Sciatic nerve (tissue), 2 donors: ENCODE data around the gene RPL5. TPM values are rescaled to one million over a fixed set of nuclear protein-coding genes. Genes with fewer than 3 reads are reported as not detected.
A peak's percentile ranks its signal among the peaks of the same experiment; 100 is the strongest.

ENCODE experiments used
- ATAC-seq: fragments of 200-7000 bp; cut with Tn5 transposase; one replicate; pipeline ENCODE4 v1.9.1; 2020; ENCODE audit warnings: mild to moderate bottlenecking, moderate library complexity
- DNase-seq: peaks from one replicate; pipeline ENCODE4 v3.0.0-alpha.2; 2020; ENCODE audit warnings: low spot score
- intact Hi-C: fragments of 100-400 bp; cut with DNase I; formaldehyde crosslinking; loops from one replicate; pipeline ENCODE4 v1.14.2; 2022
- total RNA-seq: library from RNA; stranded (reverse); fragmentation: NEBNext Ultra II Directional; extraction: Animal tissue kit (Norgen Biotek cat#: 25700); gene quantifications from one replicate; pipeline ENCODE4 v1.2.1, GENCODE V29; 2021
- donor health status: DM: no; HTN: no; CAD: no.
- donor health status: DM: no; HTN: no; CAD: no.

RPL5 gene
- total RNA-seq, 1 donor from 2014 or later = 780 TPM

DNA sequence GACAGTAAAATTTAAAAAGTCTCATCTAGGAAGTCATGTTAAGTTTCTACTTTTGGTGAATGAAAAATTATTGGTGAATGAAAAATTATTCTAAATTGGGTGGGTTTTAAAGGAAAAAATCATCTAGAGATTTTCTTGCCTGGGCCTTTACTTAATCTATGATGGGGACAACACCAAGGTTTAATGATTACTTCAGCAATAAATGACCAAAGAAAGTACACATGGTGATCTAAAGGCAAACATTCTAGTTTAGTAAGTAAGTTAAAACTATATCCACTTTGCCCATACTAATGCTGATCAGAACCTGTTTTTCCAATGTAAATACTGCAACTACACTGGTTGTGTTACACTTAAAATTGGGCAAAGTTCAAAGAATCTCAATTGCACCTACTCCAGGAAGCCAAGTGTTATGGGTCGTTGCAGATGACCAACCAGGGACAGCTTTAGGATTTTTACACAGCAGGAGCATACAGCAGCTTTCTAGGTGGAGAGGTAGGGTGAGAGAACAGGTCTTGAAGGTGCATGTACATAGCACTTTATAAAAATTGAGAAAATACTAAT lies 14.6 kb upstream of the RPL5 start:
- intact Hi-C loops = no loop called here
- no peak for ATAC-seq
- DNase-seq = no peak

DNA sequence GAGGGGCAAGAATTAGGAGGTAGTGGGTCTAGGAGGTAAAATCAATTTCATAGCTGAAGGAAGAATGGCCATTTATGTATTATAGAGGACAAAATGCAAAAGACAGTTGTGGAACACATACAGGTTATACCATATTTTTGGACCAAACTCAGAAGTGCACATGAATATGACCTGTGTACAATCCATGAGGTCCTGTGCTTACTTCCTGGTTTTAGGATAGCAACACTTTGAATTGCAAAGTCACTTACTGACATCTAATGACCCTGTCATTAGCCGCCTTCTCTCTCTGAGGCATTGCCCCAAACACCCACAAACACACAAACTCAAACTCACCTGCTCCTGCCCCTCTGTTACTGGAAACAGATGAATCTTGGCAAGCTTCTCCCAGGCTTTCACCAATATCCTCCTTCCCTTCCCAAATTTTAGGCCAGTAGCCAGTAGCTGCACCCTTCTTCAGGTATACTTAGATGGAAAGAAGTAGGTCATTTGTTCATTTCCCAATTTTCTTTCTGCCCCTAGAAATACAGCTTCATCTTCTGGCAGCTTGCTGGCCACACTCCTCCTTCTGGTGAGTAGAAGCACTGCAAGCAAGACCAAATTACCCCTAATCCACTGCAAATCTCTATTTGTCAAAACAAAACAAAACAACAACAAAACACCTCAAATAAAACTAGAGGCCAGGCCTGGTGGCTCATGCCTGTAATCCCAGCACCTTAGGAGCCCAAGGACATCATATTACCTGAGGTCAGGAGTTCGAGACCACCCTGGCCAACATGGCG lies 13.7 kb upstream of the RPL5 start:
- intact Hi-C loops = no loop called here
- ATAC-seq = no peak

DNA sequence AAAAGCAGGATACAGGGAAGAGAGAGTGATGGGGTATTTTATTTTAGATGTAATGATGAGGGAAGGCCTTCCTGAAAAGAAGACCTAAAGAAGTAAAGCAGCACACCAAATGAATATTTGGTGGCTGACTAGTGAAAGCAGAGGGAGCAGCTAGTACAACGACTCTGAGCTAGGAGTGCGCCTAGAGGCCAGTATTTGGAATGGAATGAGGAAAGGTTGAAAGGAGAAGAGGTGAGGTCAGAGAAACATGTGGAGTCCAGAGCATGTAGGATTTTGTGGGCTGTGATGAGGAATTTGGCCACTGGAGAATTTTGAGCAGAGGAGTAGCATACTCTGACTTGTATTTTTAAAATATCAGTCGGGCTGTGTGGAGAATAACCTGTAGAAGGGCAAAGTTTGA lies 11.8 kb upstream of the RPL5 start:
- DNase-seq = no peak
- intact Hi-C loops = no loop called here
- ATAC-seq = no peak

More for the DNA sequence above, 13.7 kb upstream of the RPL5 start:
- DNase-seq = no peak

DNA sequence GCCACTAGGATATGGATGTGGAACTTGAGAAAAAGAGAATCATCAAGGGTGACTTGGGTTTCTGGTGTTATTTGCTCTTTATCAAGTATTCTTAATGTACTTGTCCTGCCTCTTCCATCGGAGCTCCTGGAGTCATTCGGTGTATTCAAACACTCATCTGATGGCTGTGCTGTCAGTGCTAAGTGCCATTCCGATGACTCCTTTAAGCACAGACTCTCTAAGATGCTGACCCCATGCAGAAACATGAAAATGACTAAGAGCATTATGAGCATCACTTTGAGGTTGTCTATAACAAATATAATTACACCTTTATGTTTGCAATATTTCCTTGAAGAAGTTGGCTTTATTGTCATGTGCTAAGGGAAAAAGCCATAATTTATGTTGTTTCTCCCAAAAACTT lies 11.3 kb upstream of the RPL5 start:
- no peak for DNase-seq
- ATAC-seq = no peak
- intact Hi-C loops = no loop called here

DNA sequence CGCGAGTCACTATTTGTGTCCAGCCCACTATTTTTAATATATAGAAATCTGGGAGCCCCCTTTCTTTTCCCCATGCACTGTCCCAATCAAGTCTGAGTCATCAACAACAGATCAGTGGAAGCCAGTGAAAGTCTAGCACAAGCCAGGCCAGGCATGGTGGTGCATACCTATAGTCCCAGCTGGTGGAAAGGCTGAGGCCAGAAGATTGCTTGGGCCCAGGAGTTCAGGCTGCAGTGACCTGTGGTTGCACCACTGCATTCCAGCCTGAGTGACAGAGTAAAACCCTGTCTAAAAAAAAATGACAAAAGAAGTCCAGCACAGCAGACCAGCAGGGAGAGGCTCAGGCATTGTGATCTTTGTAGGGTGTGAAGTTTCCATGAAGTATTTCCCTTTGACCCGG lies 9.0 kb upstream of the RPL5 start:
- ATAC-seq (no peak), DNase-seq (no peak)
- intact Hi-C loops = no loop called here

DNA sequence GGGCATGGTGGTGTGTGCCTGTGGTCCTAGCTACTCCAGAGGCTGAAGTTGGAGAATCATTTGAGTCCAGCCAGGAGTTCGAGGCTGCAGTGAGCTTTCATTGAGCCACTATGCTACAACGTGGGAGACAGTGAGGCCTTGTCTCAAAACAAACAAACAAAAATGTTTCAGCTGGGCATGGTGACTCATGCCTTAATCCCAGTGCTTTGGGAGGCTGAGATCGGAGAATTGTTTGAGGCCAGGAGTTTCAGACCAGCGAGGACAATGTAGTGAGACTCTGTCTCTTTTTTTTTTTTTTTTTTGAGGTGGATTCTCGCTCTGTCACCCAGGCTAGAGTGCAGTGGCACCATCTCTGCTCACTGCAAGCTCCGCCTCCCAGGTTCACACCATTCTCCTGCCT lies 5.0 kb upstream of the RPL5 start:
- DNase-seq (no peak), ATAC-seq (no peak)
- intact Hi-C loops = no loop called here

DNA sequence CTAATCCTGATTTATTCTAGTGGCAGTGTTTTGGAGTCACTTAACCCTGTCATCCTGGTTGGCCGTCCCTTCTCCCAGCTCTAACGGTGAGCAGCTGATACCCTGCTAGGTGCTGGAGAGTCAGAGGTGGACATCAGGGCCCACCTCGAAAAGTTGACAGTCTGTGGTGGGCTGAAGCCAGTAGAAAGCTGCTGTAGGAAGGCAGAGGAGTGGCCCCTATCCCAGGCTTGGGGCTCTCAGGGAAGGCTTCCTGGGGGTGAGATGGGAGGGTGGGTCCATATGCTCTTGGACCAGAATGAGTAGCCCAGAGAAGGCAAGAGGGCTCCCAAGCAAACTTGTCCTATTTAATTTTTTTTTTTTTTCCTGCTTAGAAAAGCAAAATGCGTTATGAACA lies 475 bp upstream of the RPL5 start:
- no peak for DNase-seq
- intact Hi-C loops = no loop called here
- ATAC-seq = peak; percentile 3

DNA sequence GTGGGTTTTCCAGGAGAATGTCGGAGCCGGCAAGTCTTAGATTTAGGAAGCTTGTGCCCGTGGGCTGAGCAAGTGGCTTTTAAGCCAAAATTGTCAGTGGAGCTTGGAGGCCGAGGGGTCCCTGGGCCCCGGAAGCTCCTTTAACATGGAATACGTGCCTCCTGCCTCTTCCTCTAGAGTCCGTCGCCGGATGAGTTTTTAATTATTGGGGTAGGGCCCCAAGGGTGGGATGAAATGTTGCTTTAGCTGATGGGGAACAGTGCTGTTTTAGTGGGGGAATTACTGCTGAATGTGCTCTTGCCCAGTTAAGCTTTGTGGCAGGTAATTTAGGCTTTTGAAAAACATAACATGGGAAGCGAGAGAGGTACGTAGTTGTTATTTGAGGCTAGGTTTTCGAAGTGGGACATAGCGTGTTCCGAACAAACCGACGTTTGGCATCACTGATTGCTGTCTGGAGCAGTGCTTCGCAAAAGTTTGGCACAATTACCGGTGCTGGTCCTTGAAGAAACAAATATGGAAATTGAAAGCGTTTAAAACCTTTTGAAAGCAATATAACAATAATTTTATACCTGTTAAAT lies 786 bp downstream of the RPL5 start:
- DNase-seq = no peak
- intact Hi-C loops = no loop called here
- ATAC-seq = peak; percentile 4

DNA sequence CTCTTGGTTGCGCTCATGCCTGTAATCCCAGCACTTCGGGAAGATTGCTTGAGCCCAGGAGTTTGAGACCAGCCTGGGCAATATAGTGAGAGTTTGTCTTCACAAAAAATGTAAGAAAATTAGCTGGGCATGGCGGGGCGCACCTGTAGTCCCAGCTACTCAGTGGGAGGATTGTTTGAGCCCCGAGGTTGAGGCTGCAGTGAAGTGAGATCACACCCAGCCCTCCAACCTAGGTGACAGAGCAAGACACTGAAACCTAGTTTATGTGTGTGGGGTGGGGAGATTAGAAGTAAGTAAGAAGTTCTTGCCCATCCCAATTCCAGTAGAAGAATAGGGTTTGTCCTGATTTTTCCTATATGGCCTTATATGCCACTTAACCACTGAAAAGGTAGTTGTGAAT lies 2.0 kb downstream of the RPL5 start:
- intact Hi-C loops = no loop called here
- ATAC-seq (no peak), DNase-seq (no peak)

DNA sequence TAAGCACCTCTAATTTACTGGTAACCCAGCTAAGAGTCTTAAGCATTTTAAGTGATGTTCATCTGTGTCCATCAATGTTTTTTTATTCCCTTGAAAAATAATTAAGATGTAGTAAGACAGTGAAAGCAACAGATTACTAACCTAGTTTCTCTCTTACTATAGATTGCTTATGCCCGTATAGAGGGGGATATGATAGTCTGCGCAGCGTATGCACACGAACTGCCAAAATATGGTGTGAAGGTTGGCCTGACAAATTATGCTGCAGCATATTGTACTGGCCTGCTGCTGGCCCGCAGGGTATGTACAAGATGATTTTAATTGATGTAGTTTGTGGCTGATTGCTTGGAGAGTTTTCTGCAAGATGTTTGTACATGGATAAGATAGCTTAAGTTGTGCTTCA lies 2.8 kb downstream of the RPL5 start:
- no peak for ATAC-seq
- intact Hi-C loops = no loop called here
- DNase-seq = no peak

DNA sequence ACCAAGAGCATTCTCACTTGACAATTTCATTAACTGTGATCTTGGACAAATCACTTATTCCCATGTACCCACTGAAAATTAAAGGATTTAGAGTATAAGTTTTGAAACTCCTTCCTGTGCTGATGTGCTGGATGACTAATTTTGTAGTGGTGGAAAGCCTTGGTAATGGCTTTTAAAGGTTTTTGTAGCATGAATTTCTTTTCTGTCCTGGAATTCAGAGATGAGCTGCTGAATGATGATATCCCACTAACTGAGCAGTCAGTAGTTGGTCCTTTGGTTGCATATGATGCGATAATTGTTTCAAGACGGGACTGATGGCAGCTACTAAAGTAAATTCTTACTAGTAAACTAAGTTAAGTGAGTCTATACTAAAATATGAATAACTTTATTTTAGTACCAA lies 5.2 kb downstream of the RPL5 start:
- intact Hi-C loops = no loop called here
- ATAC-seq = no peak
- no peak for DNase-seq

DNA sequence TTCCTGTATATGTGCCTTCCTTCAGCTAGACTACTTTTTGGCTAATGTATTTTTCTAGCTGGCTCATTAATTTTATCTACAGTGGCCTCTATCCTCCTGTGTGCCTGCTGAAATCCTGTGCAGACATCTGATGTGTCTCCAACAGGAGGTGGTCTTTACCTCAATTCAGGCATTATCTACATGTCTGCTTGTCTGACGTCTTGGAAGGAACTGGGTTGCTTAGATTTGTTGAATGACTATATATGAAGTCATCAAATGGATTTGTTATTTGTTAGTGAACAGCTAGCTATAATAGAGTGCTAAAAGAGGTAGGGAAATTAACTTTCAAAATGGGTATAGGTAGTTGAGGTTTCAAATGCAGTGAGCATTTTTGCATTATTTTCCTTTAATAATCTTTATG lies 6.7 kb downstream of the RPL5 start:
- ATAC-seq = no peak
- intact Hi-C loops = no loop called here
- no peak for DNase-seq

DNA sequence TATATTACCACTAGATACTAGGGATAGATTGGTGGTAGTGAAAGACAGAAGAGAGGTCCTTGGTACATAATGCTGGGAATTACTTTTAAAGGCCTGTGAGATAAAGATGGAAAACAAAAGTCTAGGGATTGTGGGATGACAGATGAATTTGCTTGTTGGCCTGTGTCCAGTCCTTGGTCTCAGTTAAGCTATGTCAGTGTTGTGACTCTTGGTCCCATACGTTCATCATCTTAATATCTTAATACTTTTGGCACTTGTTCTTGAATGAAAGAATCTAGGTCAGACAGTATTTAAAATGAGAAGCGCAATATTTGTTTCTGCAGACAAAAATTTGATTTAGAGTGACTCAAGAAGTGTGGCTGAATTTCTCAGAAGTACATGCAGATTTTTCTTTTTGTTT lies 7.6 kb downstream of the RPL5 start:
- no peak for ATAC-seq
- intact Hi-C loops = no loop called here

DNA sequence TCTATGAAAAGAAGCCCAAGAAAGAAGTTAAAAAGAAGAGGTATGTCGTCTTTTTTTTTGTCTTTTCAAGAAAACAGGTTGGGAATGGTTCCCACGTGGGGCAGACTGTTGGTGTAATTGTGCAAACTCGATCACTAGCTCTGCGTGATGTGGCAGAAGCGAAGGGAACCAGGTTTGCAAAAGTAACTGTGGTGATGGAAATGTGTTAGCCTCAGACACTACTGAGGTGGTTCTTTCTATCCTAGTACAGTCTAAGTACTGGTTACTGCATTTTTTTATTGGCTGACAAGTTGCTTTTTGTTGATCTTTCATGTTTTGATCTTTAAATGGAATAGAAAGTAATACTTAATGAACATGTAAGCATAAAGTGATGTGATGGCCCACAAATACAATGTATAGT lies 8.8 kb downstream of the RPL5 start:
- intact Hi-C loops = no loop called here
- ATAC-seq (no peak), DNase-seq (no peak)

More for the DNA sequence above, 7.6 kb downstream of the RPL5 start:
- DNase-seq = no peak

DNA sequence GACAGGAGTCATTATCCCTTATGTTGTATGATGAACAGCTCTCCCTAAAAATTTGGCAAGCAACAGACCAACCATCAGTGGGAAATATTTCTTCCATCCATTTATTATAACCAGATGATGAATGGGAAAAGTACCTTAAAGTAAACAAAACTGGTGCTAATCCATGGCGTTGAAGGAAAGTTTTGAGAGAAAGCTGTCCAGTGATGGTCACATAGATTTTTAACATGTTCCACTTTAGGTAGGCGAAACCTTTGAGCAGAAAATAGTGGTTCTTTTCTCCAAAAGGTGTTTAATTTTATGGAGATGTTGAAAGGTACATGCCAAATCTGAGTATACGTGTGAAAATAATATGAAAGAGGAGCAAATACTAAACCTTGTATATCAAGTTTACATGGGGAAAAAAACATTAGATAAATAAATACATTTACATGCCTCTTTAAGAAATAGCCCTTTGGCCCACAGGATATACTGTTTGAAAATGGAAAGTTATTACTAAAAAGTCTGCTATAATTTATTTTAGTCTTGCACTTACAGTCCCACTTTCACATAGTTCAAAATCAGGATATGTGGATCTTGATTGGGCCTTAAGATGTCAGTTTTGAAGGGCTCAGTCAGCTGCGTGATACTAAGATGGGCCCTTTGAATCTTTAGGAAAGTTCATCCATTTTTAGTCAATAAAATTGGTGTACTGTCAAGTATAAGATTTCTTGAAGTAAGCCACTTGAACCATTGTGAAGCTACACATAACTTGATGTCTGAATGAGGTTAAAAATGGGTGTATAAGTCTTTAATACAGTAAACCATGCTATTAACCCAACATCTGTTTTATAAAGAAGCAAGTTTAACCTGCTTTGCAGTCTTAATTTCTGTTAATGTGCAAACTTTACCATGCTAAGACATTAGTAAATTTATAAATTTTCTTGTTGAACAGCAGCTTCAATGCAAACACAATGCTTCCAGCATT lies 10.5 kb downstream of the RPL5 start:
- intact Hi-C loops = no loop called here
- ATAC-seq (no peak), DNase-seq (no peak)

DNA sequence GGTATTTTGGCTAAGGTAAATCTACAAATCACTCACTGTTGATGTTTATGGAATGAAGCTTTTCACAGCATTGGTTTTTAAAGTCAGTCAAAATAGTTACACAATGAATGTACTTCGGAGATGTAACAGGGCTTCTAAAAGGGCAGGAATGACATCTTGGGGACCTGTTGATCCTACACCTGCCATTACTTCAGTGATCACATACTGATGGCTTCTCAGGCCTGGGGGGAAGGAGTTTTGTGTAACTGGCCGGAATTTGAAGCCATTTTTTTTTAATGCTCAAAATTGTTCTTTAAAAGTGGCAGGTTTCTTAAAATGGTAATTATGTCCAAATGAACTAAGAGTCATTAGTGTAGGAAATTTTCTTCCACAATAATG lies 11.2 kb downstream of the RPL5 start:
- intact Hi-C loops = no loop called here
- DNase-seq = no peak
- no peak for ATAC-seq

DNA sequence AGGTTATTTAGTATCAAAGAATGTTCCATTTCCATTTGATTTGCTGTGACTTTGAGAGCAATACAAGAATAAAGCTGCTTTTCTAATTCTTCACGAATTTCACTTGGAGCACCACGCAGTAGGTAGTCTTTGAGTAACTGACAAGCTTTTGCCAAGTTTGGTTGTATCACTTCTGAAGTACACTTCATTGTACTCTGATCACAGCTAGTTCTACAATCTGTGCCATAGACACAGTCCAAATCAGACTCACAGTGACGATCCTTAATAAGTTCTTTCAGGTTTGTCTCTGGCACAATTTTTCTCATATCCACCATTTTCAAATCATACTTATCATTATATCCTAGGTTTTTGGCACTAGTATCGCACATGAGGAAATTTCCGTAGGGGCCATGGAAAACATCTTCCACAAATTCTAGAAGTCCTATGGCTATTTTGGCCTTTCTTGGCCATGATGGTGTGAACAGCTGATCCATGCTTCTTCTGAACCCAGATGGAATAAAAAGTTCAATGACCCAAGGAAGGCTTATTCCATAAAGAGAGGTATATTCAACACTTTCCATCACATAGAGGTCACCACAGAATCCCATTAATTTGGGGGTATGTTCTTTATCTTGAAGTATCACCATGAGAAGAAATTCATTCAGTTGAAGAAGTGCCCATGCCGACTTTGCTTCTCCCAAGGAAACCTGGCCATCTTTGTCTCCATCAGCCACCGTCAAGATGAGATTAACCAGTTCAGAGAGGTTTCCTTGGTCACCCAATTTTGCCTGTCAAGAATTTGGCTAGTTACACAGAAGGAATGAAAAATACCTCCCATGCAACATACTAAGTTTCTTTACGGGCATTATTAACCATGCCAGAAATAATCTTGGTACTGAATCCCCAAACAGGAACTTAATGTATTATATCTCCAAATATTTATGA lies 11.9 kb downstream of the RPL5 start:
- intact Hi-C loops = no loop called here
- ATAC-seq = no peak
- no peak for DNase-seq

DNA sequence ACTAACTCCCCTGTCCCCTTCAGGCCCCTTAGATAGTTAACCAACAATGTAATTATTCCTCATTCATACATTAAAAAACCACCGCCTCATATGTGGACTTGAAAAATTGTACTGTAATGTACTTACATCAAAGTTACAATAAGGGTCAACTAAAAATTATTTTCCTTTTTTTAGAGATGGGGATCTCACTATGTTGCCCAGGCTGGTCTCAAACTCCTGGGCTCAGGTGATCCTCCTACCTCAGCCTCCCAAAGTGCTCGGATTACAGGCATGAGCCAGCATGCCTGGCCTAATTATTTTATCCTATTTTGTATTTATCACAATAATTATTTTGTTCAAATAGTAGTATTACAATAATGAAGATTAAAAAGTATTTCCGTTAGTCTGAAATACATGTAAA lies 12.6 kb downstream of the RPL5 start:
- DNase-seq (no peak), ATAC-seq (no peak)
- intact Hi-C loops = no loop called here

DNA sequence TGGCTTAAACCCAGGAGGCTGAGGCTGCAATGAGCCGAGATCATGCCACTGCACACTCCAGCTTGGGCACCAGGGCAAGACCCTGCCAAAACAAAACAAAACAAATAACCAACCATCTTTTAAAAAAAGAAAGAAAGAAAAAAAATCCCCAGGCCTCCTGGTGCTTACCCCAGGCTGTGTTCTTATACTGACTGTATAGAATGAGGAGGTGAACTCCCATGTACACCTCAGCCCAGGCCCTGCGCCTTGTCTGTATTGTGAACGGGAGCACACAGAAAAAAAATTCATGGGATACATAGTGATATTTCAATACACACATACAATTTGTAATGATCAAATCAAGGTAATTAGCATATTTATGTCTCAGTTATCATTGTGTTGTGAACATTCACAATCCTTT lies 14.1 kb downstream of the RPL5 start:
- intact Hi-C loops = no loop called here
- no peak for ATAC-seq
- no peak for DNase-seq
